PFSK-1 (cell line): ENCODE measurements around the gene TXNIP.

ENCODE experiments used
- FOXP2 ChIP-seq: optimal IDR thresholded peaks from 2 replicates; pipeline ENCODE3; 2011; ENCODE audit warnings: borderline replicate concordance, control low read depth, inconsistent platforms; ENCODE audit not compliant: insufficient read depth; ENCODE audit errors: extremely low read length, extremely low read depth
- POLR2AphosphoS5 ChIP-seq: IDR thresholded peaks from 2 replicates; pipeline ENCODE4 v1.6.1; 2012; ENCODE audit warnings: low read depth, mild to moderate bottlenecking, control low read depth, low read length, moderate library complexity
- REST ChIP-seq, 2 experiments: IDR thresholded peaks; 2 replicates each; pipeline versions ENCODE4 v1.6.1 to v1.8.0; 2011 to 2012; ENCODE audit warnings: low read depth in 2 of 2, low read length in 2 of 2, control low read depth in 1 of 2, inconsistent platforms in 1 of 2, mild to moderate bottlenecking in 1 of 2, moderate library complexity in 1 of 2; ENCODE audit not compliant: insufficient read depth in 1 of 2
- SIN3A ChIP-seq: IDR thresholded peaks from 2 replicates; pipeline ENCODE4 v1.6.1; 2012; ENCODE audit warnings: mild to moderate bottlenecking, low read length, moderate library complexity, borderline replicate concordance; ENCODE audit not compliant: insufficient read depth
- TAF1 ChIP-seq: IDR thresholded peaks from 2 replicates; pipeline ENCODE4 v1.6.1; 2012; ENCODE audit warnings: low read length, control low read depth, borderline replicate concordance; ENCODE audit not compliant: insufficient read depth

DNA sequence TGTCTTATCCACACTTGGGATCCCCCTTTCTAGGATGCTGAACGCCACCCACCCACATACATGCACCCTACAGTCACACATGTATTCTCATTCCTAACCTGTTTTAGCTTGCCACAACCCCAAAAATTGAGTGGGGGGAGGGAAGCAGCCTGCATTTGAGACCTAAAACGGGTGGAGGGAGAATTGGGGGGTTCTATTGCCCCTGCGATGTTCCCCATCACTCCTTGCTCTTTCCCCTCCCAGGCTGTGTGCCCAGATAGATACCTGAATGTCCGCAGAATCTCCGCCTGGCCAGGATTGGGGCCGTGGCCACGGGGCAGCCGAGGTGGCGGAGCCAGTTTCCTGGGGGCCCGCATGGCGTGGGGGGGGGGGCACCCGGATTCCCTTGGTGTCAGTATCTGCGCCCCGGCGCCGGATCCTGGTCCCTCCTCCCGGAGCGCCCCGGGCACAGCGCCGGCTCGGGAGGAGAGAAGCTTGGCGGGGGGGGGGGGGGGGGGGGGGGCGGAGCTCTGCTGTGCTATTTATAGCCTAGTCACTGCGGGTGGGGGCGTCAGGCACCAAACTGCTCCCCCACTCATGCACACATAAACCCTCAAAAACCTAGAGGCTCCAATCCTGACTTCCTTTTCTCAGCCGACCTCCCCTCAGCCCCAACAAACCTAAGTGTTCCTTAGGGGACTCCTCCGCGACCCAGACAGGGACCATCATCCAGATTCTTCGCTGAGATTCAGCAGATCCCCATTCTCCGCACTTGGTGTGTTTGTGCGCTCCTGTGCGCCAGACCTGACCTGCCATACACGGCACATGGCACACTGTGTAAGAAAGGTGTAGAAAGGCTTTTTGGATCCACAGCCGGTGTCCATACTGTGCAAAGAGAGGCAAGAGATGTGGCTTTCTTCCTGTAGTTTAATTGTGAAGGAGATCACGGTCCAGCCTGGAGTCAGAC is 33.9 kb downstream of the TXNIP start:
- TF ChIP-seq FOXP2 (no peak), REST (IDR thresholded peaks at IDR 0.05; ENCODE audit: insufficient read depth in 1 of 2, low read depth in 2 of 2, low read length in 2 of 2) (no peak), POLR2AphosphoS5 (no peak), SIN3A (no peak), TAF1 (no peak)
